NCI-H1105 treated with DMSO at 0.1 percent for 48 hours (cell line): ENCODE measurements around the gene B4GALNT4.
"Not testable (repeated sequence)": the region's sequence is repeated elsewhere in the genome, so short reads cannot be mapped to it uniquely, and the experiment has no call there.

Experiments used
- DNase-seq: peaks from one replicate; lab custom pipeline; 2025; lab: John Stamatoyannopoulos, UW

Gene B4GALNT4

GRCh38 chr11:392102-392777, 22.9 kb downstream of the B4GALNT4 start:
- no peak for DNase-seq

GRCh38 chr11:393219-394033, 24.1 kb downstream of the B4GALNT4 start:
- no peak for DNase-seq

DNA sequence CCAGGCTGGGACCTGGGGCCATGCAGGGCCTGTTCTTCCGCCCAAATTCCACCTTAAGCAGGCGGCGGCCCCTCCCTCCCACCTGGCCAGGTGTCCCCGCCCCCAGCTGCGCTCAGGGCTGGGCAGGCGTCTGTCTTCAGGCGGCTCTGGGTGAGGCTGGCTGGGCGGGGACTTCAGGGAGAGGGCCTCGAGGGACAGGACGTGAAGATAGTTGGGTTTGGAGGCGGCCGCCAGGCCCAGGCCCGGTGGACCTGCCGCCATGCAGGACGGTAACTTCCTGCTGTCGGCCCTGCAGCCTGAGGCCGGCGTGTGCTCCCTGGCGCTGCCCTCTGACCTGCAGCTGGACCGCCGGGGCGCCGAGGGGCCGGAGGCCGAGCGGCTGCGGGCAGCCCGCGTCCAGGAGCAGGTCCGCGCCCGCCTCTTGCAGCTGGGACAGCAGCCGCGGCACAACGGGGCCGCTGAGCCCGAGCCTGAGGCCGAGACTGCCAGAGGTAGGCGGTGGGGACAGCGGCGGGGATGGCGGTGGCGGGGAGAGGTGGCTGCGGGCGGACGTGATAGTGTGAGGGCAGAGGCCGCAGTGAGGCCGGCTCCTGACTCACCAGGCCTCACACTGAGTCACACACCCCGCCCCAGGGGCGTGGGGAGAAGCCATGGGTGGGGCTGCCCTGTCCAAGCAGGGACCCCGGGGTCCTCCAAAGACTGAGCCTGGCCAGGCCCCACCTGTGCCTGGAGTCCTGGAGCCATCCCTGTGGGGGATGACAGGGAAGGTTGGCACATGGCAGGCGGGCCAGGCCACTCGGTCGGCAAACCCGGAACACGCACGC, 24.9 kb downstream of the B4GALNT4 start, which contains the start of gene PKP3:
Gene PKP3, plus strand, starts transcription at position 176 of the 824 bp plus-strand sequence. Its CDS starts 84 bp downstream, at position 260.
- DNase-seq = no peak

DNA sequence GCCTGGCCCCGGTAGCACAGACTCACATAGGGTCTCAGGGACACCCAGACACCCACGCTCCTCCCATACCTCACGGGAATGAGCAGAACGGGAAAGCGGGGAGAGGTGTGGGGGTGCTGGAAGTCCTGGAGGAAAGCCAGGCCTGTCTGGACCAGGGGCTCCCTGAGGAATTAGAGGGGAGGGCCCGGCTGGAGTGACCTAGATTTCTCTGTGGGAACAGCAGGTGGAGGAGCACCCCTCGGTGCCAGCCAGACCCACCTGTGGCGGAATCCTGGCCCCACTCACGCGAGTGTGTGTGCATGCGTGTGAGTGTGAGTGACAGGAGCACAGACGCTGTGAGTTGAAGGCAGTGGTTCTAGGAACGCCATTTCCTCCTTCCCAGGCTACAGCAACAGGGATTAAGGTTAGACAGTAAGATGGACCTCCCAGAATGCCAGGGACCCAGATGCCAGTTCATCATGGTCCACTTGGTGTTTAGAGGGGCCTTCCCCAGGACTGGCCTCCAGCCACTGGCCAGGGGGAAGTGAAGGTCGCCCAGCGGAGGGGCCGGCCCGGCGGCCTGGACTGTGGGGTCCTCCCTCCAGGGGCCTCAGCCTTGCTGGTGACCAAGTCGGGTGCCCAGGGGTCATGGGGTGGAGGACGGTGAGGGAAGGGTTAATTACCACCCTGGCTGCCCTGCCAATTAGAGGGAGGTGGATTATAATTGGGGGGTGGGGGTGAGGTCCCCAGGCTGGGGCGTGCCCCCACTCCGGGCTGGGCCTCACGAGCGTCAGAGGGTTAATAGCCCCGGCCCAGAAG, 25.8 kb downstream of the B4GALNT4 start:
- DNase-seq = no peak

GRCh38 chr11:395866-396265, 26.6 kb downstream of the B4GALNT4 start:
- no peak for DNase-seq

GRCh38 chr11:396511-396947, 27.2 kb downstream of the B4GALNT4 start:
- no peak for DNase-seq

DNA sequence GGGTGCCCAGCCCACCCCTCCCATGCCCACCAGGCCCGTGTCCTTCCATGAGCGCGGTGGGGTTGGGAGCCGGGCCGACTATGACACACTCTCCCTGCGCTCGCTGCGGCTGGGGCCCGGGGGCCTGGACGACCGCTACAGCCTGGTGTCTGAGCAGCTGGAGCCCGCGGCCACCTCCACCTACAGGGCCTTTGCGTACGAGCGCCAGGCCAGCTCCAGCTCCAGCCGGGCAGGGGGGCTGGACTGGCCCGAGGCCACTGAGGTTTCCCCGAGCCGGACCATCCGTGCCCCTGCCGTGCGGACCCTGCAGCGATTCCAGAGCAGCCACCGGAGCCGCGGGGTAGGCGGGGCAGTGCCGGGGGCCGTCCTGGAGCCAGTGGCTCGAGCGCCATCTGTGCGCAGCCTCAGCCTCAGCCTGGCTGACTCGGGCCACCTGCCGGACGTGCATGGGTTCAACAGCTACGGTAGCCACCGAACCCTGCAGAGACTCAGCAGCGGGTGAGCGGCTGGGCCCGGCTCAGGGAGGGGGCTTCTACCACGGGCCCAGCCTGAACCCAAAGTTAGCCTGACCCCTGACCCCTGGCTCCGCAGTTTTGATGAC, 27.7 kb downstream of the B4GALNT4 start:
- DNase-seq = no peak

DNA sequence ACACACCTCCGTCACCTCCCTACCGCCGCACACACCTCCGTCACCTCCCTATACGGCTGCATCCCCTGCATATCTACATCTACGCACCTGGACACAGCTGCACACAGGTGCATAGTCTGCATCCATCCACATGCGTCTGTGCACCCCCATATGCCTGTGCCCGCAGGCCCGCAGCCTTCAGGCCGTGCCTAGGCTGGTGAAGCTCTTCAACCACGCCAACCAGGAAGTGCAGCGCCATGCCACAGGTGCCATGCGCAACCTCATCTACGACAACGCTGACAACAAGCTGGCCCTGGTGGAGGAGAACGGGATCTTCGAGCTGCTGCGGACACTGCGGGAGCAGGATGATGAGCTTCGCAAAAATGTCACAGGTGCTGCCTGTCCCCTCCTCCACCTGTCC, 29.5 kb downstream of the B4GALNT4 start:
- no peak for DNase-seq

DNA sequence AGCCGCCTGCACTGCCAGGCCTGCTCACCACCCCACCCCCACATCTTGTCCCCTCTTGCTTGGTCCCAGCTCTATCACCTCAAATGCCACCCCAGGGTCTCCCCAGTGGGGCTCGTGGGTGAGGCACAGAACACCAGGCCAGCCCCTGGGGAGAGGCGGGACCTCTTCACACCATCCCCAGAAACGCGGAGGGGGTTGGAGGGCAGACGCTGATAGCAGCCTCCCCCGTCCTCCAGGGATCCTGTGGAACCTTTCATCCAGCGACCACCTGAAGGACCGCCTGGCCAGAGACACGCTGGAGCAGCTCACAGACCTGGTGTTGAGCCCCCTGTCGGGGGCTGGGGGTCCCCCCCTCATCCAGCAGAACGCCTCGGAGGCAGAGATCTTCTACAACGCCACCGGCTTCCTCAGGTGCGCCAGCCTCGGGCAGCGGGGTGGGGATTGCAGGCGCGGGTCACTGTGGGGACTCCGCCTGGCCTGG, 30.5 kb downstream of the B4GALNT4 start:
- DNase-seq = no peak

DNA sequence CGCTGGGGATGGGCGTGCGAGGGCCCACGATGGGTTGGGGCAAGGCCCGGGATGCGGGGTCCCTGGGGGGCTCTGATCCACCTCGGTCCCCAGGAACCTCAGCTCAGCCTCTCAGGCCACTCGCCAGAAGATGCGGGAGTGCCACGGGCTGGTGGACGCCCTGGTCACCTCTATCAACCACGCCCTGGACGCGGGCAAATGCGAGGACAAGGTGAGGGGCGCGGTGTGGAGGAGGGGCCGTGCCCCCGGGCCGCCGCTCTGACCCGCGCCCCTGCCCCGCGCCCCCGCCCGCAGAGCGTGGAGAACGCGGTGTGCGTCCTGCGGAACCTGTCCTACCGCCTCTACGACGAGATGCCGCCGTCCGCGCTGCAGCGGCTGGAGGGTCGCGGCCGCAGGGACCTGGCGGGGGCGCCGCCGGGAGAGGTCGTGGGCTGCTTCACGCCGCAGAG, 31.0 kb downstream of the B4GALNT4 start:
- no peak for DNase-seq

- not testable (repeated sequence) for DNase-seq
Measured at GRCh38 chr11:401196-401595, 31.9 kb downstream of the B4GALNT4 start.

DNA sequence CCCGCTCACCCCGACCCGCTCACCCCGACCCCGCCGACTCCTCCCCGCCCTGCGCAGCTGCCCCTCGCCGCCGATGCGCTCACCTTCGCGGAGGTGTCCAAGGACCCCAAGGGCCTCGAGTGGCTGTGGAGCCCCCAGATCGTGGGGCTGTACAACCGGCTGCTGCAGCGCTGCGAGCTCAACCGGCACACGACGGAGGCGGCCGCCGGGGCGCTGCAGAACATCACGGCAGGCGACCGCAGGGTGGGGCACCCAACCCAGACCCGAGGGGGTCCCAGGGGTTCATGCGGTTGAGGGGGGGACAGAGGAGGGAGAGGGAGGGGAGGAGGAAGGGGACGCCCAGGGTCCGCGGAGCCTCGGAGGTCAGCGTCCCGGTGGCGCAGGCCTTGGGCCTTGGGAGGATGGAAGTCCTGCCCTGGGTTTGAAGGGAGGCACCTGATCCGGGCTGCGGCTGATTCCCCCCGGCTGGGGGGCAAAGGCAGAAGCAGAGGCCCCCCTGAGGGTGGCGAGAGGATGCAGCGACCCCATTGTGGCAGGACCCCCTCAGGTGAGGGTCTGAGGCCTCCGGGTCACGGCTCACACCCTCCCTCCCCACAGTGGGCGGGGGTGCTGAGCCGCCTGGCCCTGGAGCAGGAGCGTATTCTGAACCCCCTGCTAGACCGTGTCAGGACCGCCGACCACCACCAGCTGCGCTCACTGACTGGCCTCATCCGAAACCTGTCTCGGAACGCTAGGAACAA, 33.9 kb downstream of the B4GALNT4 start:
- no peak for DNase-seq

DNA sequence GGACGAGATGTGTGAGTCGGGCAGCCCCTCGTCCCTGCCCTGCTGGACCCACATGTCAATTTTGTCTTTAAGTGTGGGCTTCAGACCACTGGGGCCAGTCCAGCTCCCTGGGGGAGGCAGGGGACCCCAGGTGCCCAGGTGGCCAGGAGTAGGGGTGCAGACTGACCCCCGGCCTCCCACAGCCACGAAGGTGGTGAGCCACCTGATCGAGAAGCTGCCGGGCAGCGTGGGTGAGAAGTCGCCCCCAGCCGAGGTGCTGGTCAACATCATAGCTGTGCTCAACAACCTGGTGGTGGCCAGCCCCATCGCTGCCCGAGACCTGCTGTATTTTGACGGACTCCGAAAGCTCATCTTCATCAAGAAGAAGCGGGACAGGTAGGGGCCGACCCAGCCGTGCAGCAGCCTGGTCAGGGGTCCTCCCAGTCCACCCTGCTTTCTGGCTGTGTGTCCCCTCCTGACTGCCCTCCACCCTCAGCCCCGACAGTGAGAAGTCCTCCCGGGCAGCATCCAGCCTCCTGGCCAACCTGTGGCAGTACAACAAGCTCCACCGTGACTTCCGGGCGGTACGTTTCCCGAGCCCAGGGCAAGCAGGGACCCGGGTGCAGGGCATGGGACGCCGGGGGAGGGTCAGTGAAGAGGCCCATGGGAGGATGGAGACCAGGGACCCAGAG, 34.6 kb downstream of the B4GALNT4 start:
- no peak for DNase-seq

DNA sequence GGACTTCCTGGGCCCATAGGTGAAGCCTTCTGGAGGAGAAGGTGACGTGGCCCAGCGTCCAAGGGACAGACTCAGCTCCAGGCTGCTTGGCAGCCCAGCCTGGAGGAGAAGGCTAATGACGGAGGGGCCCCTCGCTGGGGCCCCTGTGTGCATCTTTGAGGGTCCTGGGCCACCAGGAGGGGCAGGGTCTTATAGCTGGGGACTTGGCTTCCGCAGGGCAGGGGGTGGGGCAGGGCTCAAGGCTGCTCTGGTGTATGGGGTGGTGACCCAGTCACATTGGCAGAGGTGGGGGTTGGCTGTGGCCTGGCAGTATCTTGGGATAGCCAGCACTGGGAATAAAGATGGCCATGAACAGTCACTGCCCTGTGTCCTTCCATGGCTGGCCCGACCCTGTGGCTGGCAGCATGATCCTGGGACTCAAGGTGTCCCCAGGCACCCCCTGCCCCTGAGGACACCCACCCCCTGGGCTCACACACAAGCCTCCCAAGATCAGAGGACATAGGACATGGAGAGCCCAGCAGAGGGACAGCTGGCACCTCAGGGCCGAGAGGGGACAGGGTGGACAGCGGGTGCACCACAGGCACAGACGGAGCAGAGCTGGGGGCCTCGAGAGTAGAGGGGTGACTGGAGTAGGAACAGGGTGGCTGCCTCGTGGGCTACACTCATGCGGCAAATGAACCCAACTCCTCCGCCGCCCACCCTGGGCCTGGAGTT, 35.4 kb downstream of the B4GALNT4 start:
- DNase-seq = no peak

DNA sequence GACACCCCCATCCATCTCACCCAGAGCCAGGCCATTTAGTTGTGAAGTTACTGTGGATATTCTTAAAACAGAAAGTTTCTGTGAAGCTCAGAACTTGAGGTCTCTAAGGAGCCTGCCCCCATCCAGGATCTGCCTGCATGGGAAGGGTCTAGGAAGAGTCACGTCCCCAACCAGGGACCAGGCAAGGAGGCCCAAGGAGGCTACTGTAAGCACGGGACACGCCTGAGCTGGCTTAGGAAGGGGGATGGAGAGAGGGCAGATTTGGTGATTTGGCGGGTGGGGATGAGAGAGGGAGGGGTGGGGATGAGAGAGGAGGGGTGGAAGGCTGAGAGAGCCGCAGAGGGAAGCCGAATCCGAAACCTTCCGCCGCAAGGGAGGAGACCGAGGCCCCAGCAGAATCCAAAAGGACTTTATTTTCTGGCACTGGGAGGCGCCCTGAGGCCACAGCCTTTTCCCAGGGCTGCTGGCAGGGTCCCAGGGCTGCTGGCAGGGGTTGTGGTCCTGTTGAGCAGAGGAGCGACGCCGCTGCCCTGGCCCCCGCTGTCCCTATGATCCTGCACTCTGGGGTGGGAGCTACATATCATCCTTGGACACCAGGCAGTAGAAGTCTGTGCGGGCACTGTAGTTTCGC, 36.1 kb downstream of the B4GALNT4 start:
- DNase-seq = no peak

GRCh38 chr11:405954-406795, 36.9 kb downstream of the B4GALNT4 start:
- no peak for DNase-seq

DNA sequence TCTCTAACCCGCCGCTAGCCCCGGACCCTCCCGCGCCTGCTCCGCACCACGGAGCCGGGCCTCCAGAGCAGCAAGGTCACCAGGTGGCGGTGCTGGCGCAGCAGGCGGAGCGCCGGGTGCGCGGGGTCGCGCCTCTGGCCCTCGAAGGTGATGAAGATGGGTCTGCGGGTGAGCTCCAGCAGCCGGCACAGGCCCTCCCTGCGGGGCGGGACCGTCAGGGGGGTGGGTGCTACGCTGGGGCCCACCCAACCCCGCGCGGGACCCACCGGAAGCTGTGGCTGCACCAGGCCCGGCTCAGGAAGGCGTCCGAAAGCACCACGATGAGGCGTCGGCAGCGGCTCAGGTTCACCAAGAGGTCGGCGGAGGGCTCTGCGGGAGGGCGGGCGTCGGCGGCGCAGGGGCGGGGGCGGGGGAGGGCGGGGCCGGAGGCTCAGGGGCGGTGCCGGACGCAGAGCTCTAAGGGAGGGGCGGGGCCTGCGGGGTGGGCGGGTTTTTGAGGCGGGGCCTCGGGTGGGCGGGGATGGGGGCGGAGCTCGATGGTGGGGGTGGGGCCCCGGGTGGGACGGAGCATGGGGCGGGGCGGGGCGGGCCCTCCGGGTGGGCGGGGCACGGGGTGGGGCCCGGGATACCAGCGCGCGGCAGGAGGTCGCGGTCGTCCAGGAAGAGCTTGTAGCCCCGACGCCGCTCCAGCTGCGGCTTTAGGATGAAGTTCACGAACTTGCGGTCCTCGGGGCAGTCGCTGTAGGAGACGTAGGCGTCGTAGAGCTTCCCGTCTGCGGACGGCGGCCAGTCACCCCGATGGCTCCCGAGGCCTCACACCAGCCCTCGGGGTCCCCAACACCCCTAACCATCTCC, 37.7 kb downstream of the B4GALNT4 start:
- DNase-seq = no peak
